HEK293 (cell line): ENCODE measurements around the gene CDCA5.

Source experiments
- CTCF ChIA-PET: fragments of 350-600 bp; formaldehyde crosslinking; extraction: SDS; loops from one replicate; lab custom pipeline; 2021; ENCODE audit warnings: antibody characterized with exemption; lab: Yijun Ruan, JAX
- POLR2A ChIA-PET: fragments of 300-600 bp; formaldehyde crosslinking; extraction: SDS; loops from one replicate; lab custom pipeline; 2020; ENCODE audit warnings: antibody characterized with exemption, inconsistent platforms; lab: Yijun Ruan, JAX
- H3K27ac ChIP-seq: fragments of 200-500 bp; sonication (Bioruptor generic); 2 replicates; pipeline ENCODE4 v1.5.1; 2014; ENCODE audit warnings: low read depth, low read length, control low read depth, inconsistent platforms; ENCODE audit errors: extremely low read depth
- H3K36me3 ChIP-seq, 2 experiments: fragments of 200-500 bp in 1 of 2; sonication (Bioruptor generic) in 1 of 2; 1 replicate in 1 of 2; 2 replicates in 1 of 2; pipeline ENCODE4 v1.5.1; 2014 to 2017; ENCODE audit warnings: inconsistent platforms in 2 of 2, low read length in 2 of 2; ENCODE audit not compliant: control insufficient read depth in 2 of 2, insufficient read depth in 1 of 2
- H3K4me1 ChIP-seq: fragments of 200-500 bp; sonication (Bioruptor generic); 2 replicates; pipeline ENCODE4 v1.5.1; 2014; ENCODE audit warnings: mild to moderate bottlenecking, low read length, inconsistent platforms; ENCODE audit not compliant: control insufficient read depth, insufficient read depth
- H3K4me3 ChIP-seq: 2 replicates; pipeline ENCODE4 v1.5.1; 2011; ENCODE audit warnings: low read depth, mild to moderate bottlenecking, control low read depth, low read length, moderate library complexity
- H3K9me3 ChIP-seq: fragments of 200-500 bp; sonication (Bioruptor generic); 2 replicates; pipeline ENCODE4 v1.5.1; 2014; ENCODE audit warnings: low read depth, low read length, inconsistent platforms; ENCODE audit not compliant: control insufficient read depth, insufficient read depth
- GLI2 ChIP-seq: fragments of 450-650 bp; formaldehyde crosslinking; IDR thresholded peaks from 2 replicates; pipeline ENCODE4; 2017; ENCODE audit warnings: missing biosample characterization, missing genetic modification characterization, low read depth, borderline replicate concordance
- IKZF3 ChIP-seq: fragments of 450-650 bp; IDR thresholded peaks from 2 replicates; pipeline ENCODE4 v1.5.0; 2018; ENCODE audit warnings: missing biosample characterization, mild to moderate bottlenecking, missing genetic modification characterization, moderate library complexity
- MYNN ChIP-seq: fragments of 450-650 bp; formaldehyde crosslinking; IDR thresholded peaks from 2 replicates; pipeline ENCODE4 v1.5.1; 2016; ENCODE audit warnings: missing biosample characterization, missing genetic modification characterization, borderline replicate concordance
- REPIN1 ChIP-seq: fragments of 450-650 bp; formaldehyde crosslinking; IDR thresholded peaks from 2 replicates; pipeline ENCODE4 v1.5.1; 2017; ENCODE audit warnings: missing biosample characterization, missing genetic modification characterization, low read depth
- SCRT2 ChIP-seq: fragments of 450-650 bp; formaldehyde crosslinking; IDR thresholded peaks from 2 replicates; pipeline ENCODE4 v1.5.1; 2016; ENCODE audit warnings: missing biosample characterization, missing genetic modification characterization
- YY1 ChIP-seq: fragments of 450-650 bp; formaldehyde crosslinking; IDR thresholded peaks from 2 replicates; pipeline ENCODE4 v1.5.1; 2018; ENCODE audit warnings: missing biosample characterization, missing genetic modification characterization
- ZNF132 ChIP-seq: fragments of 450-650 bp; formaldehyde crosslinking; IDR thresholded peaks from 2 replicates; pipeline ENCODE4 v1.5.1; 2017; ENCODE audit warnings: missing biosample characterization, missing genetic modification characterization, borderline replicate concordance
- ZNF169 ChIP-seq: fragments of 450-650 bp; formaldehyde crosslinking; IDR thresholded peaks from 2 replicates; pipeline ENCODE4 v1.5.1; 2016; ENCODE audit warnings: missing biosample characterization, missing genetic modification characterization
- ZNF211 ChIP-seq: fragments of 450-650 bp; formaldehyde crosslinking; IDR thresholded peaks from 2 replicates; pipeline ENCODE4 v1.5.1; 2016; ENCODE audit warnings: low read depth, missing biosample characterization, missing genetic modification characterization
- ZNF335 ChIP-seq: fragments of 450-650 bp; formaldehyde crosslinking; conservative IDR thresholded peaks from 2 replicates; pipeline ENCODE4 v1.5.1; 2016; ENCODE audit warnings: missing biosample characterization, missing genetic modification characterization
- ZNF366 ChIP-seq: fragments of 450-650 bp; formaldehyde crosslinking; conservative IDR thresholded peaks from 2 replicates; pipeline ENCODE4 v1.5.1; 2016; ENCODE audit warnings: missing biosample characterization, missing genetic modification characterization
- ZNF391 ChIP-seq: fragments of 450-650 bp; formaldehyde crosslinking; IDR thresholded peaks from 2 replicates; pipeline ENCODE4 v1.5.1; 2016; ENCODE audit warnings: low read depth, missing biosample characterization, missing genetic modification characterization, borderline replicate concordance
- ZNF433 ChIP-seq: fragments of 450-650 bp; formaldehyde crosslinking; IDR thresholded peaks from 2 replicates; pipeline ENCODE4 v1.5.1; 2016; ENCODE audit warnings: missing biosample characterization, missing genetic modification characterization, low read depth
- ZNF501 ChIP-seq: fragments of 450-650 bp; formaldehyde crosslinking; IDR thresholded peaks from 2 replicates; pipeline ENCODE4 v1.5.1; 2016; ENCODE audit warnings: missing biosample characterization, missing genetic modification characterization
- ZNF549 ChIP-seq: fragments of 450-650 bp; IDR thresholded peaks from 2 replicates; pipeline ENCODE4 v1.5.1; 2018; ENCODE audit warnings: missing biosample characterization, missing genetic modification characterization, mild to moderate bottlenecking, inconsistent platforms, moderate library complexity
- ZNF600 ChIP-seq: fragments of 450-650 bp; formaldehyde crosslinking; IDR thresholded peaks from 2 replicates; pipeline ENCODE4 v1.5.1; 2016; ENCODE audit warnings: missing biosample characterization, missing genetic modification characterization
- ZNF664 ChIP-seq: fragments of 450-650 bp; formaldehyde crosslinking; IDR thresholded peaks from 2 replicates; pipeline ENCODE4 v1.5.1; 2016; ENCODE audit warnings: missing biosample characterization, missing genetic modification characterization
- ZNF701 ChIP-seq: fragments of 450-650 bp; formaldehyde crosslinking; IDR thresholded peaks from 2 replicates; pipeline ENCODE4 v1.5.1; 2016; ENCODE audit warnings: missing biosample characterization, missing genetic modification characterization
- ZNF707 ChIP-seq: fragments of 450-650 bp; formaldehyde crosslinking; IDR thresholded peaks from 2 replicates; pipeline ENCODE4 v1.5.1; 2016; ENCODE audit warnings: missing biosample characterization, missing genetic modification characterization
- ZNF747 ChIP-seq: fragments of 450-650 bp; formaldehyde crosslinking; IDR thresholded peaks from 2 replicates; pipeline ENCODE4 v1.5.1; 2016; ENCODE audit warnings: missing biosample characterization, missing genetic modification characterization
- ZNF768 ChIP-seq: fragments of 450-650 bp; formaldehyde crosslinking; IDR thresholded peaks from 2 replicates; pipeline ENCODE4 v1.5.1; 2018; ENCODE audit warnings: missing biosample characterization, mild to moderate bottlenecking, missing genetic modification characterization
- ZNF837 ChIP-seq: fragments of 450-650 bp; formaldehyde crosslinking; IDR thresholded peaks from 2 replicates; pipeline ENCODE4 v1.5.1; 2016; ENCODE audit warnings: missing biosample characterization, missing genetic modification characterization
- TF ChIP-seq, protein P1 (sequence below): fragments of 450-650 bp; formaldehyde crosslinking; IDR thresholded peaks from 2 replicates; pipeline ENCODE4 v1.5.1; 2016; ENCODE audit warnings: missing biosample characterization, missing genetic modification characterization, low read depth
- TF ChIP-seq, protein P2 (sequence below): fragments of 450-650 bp; formaldehyde crosslinking; IDR thresholded peaks from 2 replicates; pipeline ENCODE4 v1.5.1; 2016; ENCODE audit warnings: missing biosample characterization, missing genetic modification characterization
- TF ChIP-seq, protein P3 (sequence below): fragments of 450-650 bp; formaldehyde crosslinking; optimal IDR thresholded peaks from 2 replicates; pipeline ENCODE3; 2016; ENCODE audit warnings: missing biosample characterization, mild to moderate bottlenecking, missing genetic modification characterization

CDCA5 gene

DNA sequence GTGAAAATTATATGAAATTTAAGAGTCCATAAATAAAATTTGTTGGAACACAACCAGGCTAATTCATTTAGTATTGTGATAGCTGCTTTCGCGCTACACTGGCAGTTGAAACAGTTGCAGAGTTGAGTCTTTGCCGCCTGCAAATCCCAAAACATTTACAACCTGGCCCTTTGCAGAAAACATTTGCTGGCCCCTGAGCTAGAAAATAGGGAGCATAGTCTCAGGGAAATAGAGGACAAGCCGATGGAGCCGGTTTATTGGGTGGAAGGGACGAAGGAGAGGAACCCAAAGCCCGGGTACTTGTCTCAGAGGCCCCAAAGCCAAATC is 43.4 kb downstream of the CDCA5 start:
- Histone ChIP-seq H3K27ac (peak overlapping the region; percentile 75), H3K4me3 (peak overlapping the region; percentile 80), H3K4me1 (no peaks in the 10 kb centered on the region), H3K36me3 (peaks cover 0 to 47% of the 10 kb centered on the region in 2 experiments; a peak in 2 of 3 replicates), H3K9me3 (no peaks in the 10 kb centered on the region)
- CTCF ChIA-PET = interaction anchor here (0.6 to 1.6 kb wide), 6 partner anchors 9 to 171 kb away, joined by 3 to 5 read pairs (median 4); partner anchors contain the start of genes ARL2 and CDCA5
- POLR2A ChIA-PET = interaction anchor here (0.8 to 2.1 kb wide), 12 partner anchors 9 to 123 kb away, joined by 3 to 17 read pairs (median 5); partner anchors contain the start of genes ARL2, ATG2A, CDCA5 and FAU
- peak; percentile 54; the same call in 1 of the 2 replicates for TF ChIP-seq IKZF3 (tag by site-specific recombination)
- 0 out of 2 replicates have a peak, but pooled peaks have one; percentile 41 for TF ChIP-seq ZNF366 (tag by site-specific recombination)
- no peak for TF ChIP-seq ZNF391
- peak; percentile 48; the same call in 1 of the 2 replicates for TF ChIP-seq ZNF335 (tag by site-specific recombination)
- no peak for TF ChIP-seq ZNF837 (tag by site-specific recombination)

DNA sequence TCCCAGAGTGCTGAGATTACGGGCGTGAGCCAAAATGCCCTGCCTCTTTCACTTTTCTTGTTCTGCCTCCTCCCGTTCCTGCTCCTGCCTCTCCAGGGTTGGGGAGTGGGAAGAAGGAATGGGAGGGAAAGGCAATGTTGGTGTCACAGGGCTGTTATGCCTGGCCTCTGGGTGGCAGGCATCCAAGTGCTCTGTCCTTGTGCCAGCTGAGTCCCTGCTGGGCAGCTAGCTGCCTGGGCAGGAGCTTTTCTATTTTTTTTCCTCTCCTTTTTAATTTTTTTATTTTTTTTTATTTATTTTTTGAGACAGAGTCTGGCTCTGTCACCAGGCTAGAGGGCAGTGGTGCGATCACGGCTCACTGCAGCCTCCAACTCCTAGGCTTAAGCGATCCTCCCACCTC is 46.9 kb downstream of the CDCA5 start:
- POLR2A ChIA-PET = no interaction called here
- TF ChIP-seq GLI2 (tag by site-specific recombination) (no peak), ZNF211 (tag by site-specific recombination) (no peak), ZNF747 (tag by site-specific recombination) (no peak), ZNF549 (tag by site-specific recombination) (no peak), ZNF600 (tag by site-specific recombination) (no peak), ZNF132 (tag by site-specific recombination) (no peak), ZNF501 (tag by site-specific recombination) (no peak), ZNF433 (no peak), MYNN (no peak)
- TF ChIP-seq, protein P1, sequence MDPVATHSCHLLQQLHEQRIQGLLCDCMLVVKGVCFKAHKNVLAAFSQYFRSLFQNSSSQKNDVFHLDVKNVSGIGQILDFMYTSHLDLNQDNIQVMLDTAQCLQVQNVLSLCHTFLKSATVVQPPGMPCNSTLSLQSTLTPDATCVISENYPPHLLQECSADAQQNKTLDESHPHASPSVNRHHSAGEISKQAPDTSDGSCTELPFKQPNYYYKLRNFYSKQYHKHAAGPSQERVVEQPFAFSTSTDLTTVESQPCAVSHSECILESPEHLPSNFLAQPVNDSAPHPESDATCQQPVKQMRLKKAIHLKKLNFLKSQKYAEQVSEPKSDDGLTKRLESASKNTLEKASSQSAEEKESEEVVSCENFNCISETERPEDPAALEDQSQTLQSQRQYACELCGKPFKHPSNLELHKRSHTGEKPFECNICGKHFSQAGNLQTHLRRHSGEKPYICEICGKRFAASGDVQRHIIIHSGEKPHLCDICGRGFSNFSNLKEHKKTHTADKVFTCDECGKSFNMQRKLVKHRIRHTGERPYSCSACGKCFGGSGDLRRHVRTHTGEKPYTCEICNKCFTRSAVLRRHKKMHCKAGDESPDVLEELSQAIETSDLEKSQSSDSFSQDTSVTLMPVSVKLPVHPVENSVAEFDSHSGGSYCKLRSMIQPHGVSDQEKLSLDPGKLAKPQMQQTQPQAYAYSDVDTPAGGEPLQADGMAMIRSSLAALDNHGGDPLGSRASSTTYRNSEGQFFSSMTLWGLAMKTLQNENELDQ (tag by site-specific recombination) = no peak
- TF ChIP-seq, all 188 proteins: peak for 0
- H3K36me3 ChIP-seq = peaks cover 0 to 53% of the 10 kb centered on the region in 2 experiments; a peak in 2 of 3 replicates
- no peak overlapping the region for H3K4me3 ChIP-seq
- H3K27ac ChIP-seq = no peak overlapping the region
- CTCF ChIA-PET = no interaction called here
- H3K9me3 ChIP-seq = no peaks in the 10 kb centered on the region
- H3K4me1 ChIP-seq = no peaks in the 10 kb centered on the region

DNA sequence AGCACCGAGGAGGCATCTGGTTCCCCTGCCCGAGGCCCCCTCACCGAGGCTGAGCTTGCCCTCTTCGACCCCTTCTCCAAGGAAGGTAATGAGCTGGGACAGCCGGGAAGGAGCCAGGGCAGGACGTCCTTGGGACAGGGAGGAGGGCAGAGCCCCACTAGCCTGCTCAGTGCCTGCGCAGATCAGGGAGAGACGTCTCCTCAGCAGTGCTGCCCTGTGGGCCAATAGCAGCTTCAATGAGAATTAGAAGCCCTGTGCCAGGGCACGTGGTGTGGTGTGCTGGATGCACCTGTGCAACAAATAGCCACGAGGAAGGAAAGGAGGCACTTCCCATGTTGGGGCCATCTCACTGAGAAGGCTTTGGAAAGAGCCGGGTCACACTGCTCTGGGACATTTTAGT is 48.3 kb downstream of the CDCA5 start:
- Histone ChIP-seq H3K4me1 (no peaks in the 10 kb centered on the region), H3K4me3 (no peak overlapping the region), H3K36me3 (peaks cover 0 to 55% of the 10 kb centered on the region in 2 experiments; a peak in 2 of 3 replicates), H3K9me3 (no peaks in the 10 kb centered on the region), H3K27ac (no peak overlapping the region)
- CTCF ChIA-PET = interaction anchor here (1.0 to 1.3 kb wide), 2 partner anchors 10 to 22 kb away, joined by 3 to 5 read pairs; partner anchors contain the start of gene ARL2
- TF ChIP-seq ZNF211 (tag by site-specific recombination) (no peak), SCRT2 (tag by site-specific recombination) (peak; percentile 41; the same call in 1 of the 2 replicates)
- POLR2A ChIA-PET = interaction anchor here (1.0 kb wide), 1 partner anchor 38 kb away, joined by 3 read pairs; the partner anchor contains the start of gene BATF2

DNA sequence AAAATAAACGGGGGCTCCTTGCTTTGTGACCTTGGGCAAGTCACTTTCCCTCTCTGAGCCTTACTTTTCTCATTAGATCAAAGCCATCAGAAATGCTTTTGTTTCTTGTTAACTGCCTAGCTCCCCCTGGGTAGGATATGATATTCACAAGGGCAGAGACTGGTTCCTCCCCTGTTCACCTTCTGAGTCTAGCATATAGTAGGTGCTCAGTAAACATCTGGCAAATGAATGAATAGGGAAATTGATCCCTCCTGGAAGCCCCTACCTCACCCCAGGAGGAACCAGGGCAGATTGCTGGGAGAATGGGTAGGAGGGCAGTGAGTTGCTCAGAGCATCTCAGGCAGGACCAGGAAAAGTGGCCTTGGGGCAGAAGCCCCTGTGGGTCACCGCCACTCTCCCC is 49.4 kb downstream of the CDCA5 start:
- H3K27ac ChIP-seq = no peak overlapping the region
- POLR2A ChIA-PET = no interaction called here
- no peaks in the 10 kb centered on the region for H3K4me1 ChIP-seq
- H3K4me3 ChIP-seq = no peak overlapping the region
- CTCF ChIA-PET = interaction anchor here (0.6 kb wide), 1 partner anchor 20 kb away, joined by 4 read pairs; the partner anchor contains the start of gene ARL2
- peaks cover 0 to 50% of the 10 kb centered on the region in 2 experiments; a peak in 2 of 3 replicates for H3K36me3 ChIP-seq
- H3K9me3 ChIP-seq = no peaks in the 10 kb centered on the region
- no peak for TF ChIP-seq ZNF707 (tag by site-specific recombination)
- 0 out of 2 replicates have a peak, but pooled peaks have one; percentile 31 for TF ChIP-seq ZNF768
- TF ChIP-seq YY1 = no peak
- TF ChIP-seq, protein P2, sequence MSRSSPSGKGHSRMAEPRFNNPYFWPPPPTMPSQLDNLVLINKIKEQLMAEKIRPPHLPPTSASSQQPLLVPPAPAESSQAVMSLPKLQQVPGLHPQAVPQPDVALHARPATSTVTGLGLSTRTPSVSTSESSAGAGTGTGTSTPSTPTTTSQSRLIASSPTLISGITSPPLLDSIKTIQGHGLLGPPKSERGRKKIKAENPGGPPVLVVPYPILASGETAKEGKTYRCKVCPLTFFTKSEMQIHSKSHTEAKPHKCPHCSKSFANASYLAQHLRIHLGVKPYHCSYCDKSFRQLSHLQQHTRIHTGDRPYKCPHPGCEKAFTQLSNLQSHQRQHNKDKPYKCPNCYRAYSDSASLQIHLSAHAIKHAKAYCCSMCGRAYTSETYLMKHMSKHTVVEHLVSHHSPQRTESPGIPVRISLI (tag by site-specific recombination) = no peak
- TF ChIP-seq, protein P3, sequence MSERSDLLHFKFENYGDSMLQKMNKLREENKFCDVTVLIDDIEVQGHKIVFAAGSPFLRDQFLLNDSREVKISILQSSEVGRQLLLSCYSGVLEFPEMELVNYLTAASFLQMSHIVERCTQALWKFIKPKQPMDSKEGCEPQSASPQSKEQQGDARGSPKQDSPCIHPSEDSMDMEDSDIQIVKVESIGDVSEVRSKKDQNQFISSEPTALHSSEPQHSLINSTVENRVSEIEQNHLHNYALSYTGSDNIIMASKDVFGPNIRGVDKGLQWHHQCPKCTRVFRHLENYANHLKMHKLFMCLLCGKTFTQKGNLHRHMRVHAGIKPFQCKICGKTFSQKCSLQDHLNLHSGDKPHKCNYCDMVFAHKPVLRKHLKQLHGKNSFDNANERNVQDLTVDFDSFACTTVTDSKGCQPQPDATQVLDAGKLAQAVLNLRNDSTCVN = no peak
- no peak for TF ChIP-seq ZNF701 (tag by site-specific recombination)
- no peak for TF ChIP-seq REPIN1 (tag by site-specific recombination)
- TF ChIP-seq ZNF664 (tag by site-specific recombination) = peak; percentile 92
- no peak for TF ChIP-seq ZNF169 (tag by site-specific recombination)
